GM23248 (cell line): Measurements from ENCODE around the gene C1QB.

Source experiments
- EZH2 ChIP-seq: fragments of 200-600 bp; sonication (generic); IDR thresholded peaks from 2 replicates; pipeline ENCODE4 v1.6.1; 2018; ENCODE audit warnings: antibody characterized with exemption, mild to moderate bottlenecking; ENCODE audit not compliant: insufficient read depth, poor library complexity, severe bottlenecking
- EZH2phosphoT487 ChIP-seq: fragments of 200-600 bp; sonication (generic); IDR thresholded peaks from 2 replicates; pipeline ENCODE4 v1.6.1; 2018; ENCODE audit warnings: antibody characterized with exemption, moderate library complexity, mild to moderate bottlenecking, low read depth; ENCODE audit not compliant: insufficient read depth

GRCh38 chr1:22641247-22641646 is 11.8 kb upstream of the C1QB start:
- TF ChIP-seq EZH2 (no peak), EZH2phosphoT487 (no peak)
